CD4-positive, alpha-beta T cell (primary cell): Measurements from ENCODE around the gene PRR22. TPM values are rescaled to one million over a fixed set of nuclear protein-coding genes. Genes with fewer than 3 reads are reported as not detected.

ENCODE experiments used
- ATAC-seq: fragments of 200-7000 bp; cut with Tn5 transposase; one replicate; pipeline ENCODE4 v1.10.0; 2022; ENCODE audit warnings: mild to moderate bottlenecking; ENCODE audit not compliant: poor library complexity
- CTCF ChIA-PET: fragments of 350-600 bp; sonication (Branson Sonifier 250); formaldehyde crosslinking; loops from one replicate; lab custom pipeline; 2021; ENCODE audit warnings: antibody characterized with exemption, inconsistent platforms; lab: Charles Lee
- POLR2A ChIA-PET: fragments of 350-600 bp; sonication (Branson Sonifier 250); formaldehyde crosslinking; loops from one replicate; lab custom pipeline; 2021; ENCODE audit warnings: antibody characterized with exemption, inconsistent platforms; lab: Charles Lee
- DNase-seq, 14 experiments: peaks; one replicate each; pipeline ENCODE4 v3.0.0-alpha.2; 2013 to 2020; ENCODE audit warnings: mixed read lengths in 2 of 14
- H3K27ac ChIP-seq, 2 donors: one replicate each; pipeline versions ENCODE4 v1.5.1 to v1.7.0; 2013; ENCODE audit warnings: low read length in 2 of 2, low read depth in 1 of 2, mild to moderate bottlenecking in 1 of 2
- H3K27me3 ChIP-seq, 2 experiments: 1 replicate in 1 of 2; 2 replicates in 1 of 2; pipeline versions ENCODE4 v1.6.1 to v1.7.0; 2013; ENCODE audit warnings: low read length in 2 of 2, control low read depth in 1 of 2, mild to moderate bottlenecking in 1 of 2, moderate library complexity in 1 of 2; ENCODE audit not compliant: insufficient read depth in 2 of 2, control insufficient read depth in 1 of 2
- H3K36me3 ChIP-seq: one replicate; pipeline ENCODE4 v1.6.1; 2013; ENCODE audit warnings: low read length, control low read depth; ENCODE audit not compliant: insufficient read depth
- H3K4me1 ChIP-seq: one replicate; pipeline ENCODE4 v1.6.1; 2013; ENCODE audit warnings: low read length, control low read depth; ENCODE audit not compliant: insufficient read depth
- H3K4me3 ChIP-seq: one replicate; pipeline ENCODE4 v1.5.1; 2013; ENCODE audit warnings: mild to moderate bottlenecking, low read length, moderate library complexity
- H3K9me3 ChIP-seq, 2 experiments: 1 replicate in 1 of 2; 2 replicates in 1 of 2; pipeline versions ENCODE4 v1.6.1 to v1.7.0; 2013; ENCODE audit warnings: low read length in 2 of 2, mild to moderate bottlenecking in 2 of 2, control low read depth in 1 of 2, moderate library complexity in 1 of 2; ENCODE audit not compliant: control insufficient read depth in 1 of 2, insufficient read depth in 1 of 2
- H3K27ac Mint-ChIP-seq: one replicate; pipeline ENCODE4 v1.8.0; 2020; ENCODE audit warnings: mixed read lengths
- H3K27me3 Mint-ChIP-seq: one replicate; pipeline ENCODE4 v1.8.0; 2021; ENCODE audit warnings: mixed read lengths
- H3K36me3 Mint-ChIP-seq: one replicate; pipeline ENCODE4 v1.8.0; 2021; ENCODE audit warnings: low read depth, mixed read lengths
- H3K4me1 Mint-ChIP-seq: one replicate; pipeline ENCODE4 v1.8.0; 2021; ENCODE audit warnings: low read depth, mixed read lengths
- H3K4me3 Mint-ChIP-seq: one replicate; pipeline ENCODE4 v1.8.0; 2020; ENCODE audit warnings: mild to moderate bottlenecking, mixed read lengths
- H3K9me3 Mint-ChIP-seq: one replicate; pipeline ENCODE4 v1.8.0; 2020; ENCODE audit warnings: mixed read lengths
- intact Hi-C, 2 experiments: fragments of 100-400 bp; cut with DNase I in 1 of 2; cut with micrococcal nuclease in 1 of 2; formaldehyde crosslinking; loops; one replicate each; pipeline versions ENCODE4 v1.15.1 to v1.9.0; 2023 to 2025; cut with DNase I, micrococcal nuclease
- total RNA-seq, 174 experiments: library from RNA in 2 of 174; stranded (reverse) in 2 of 174; gene quantifications; one replicate each; pipeline ENCODE4 v1.2.3 and lab custom pipeline; 2021 to 2026
- TF ChIP-seq, protein P1 (sequence below): fragments of 200-600 bp; IDR thresholded peaks from one replicate; pipeline ENCODE4 v1.8.0; 2022; ENCODE audit warnings: antibody characterized with exemption, mild to moderate bottlenecking

The PRR22 gene
- total RNA-seq, 2 experiments from 2014 or later = 3.1 to 4.9 TPM

DNA sequence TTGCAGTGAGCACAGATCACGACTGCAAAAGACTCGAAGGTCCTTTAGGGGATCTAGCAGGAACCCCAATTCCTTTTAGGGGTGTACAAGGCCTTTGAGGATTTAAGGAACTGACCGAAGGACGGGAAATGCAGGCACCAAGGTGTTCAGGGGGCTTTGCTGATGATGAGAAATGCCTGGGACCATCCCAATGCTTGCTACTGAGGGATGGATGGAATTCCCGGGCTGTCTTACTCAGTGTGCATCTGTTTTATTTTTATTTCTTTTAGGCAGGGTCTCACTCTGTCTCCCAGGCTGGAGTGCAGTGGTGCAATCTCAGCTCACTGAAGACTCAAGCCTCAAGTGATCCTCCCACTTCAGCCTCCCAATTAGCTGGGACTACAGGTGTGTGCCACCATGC is 11.3 kb downstream of the PRR22 start:
- H3K4me3 ChIP-seq = no peak overlapping the region
- CTCF ChIA-PET = no interaction called here
- no peaks in the 10 kb centered on the region for H3K9me3 ChIP-seq
- H3K4me1 ChIP-seq = no peaks in the 10 kb centered on the region
- no peak for DNase-seq
- ATAC-seq = no peak
- intact Hi-C loops = loop anchor here in 1 of 2 experiments (10.0 kb wide), 1 partner anchor 252 kb away; no protein-coding TSS in a partner anchor
- H3K27me3 Mint-ChIP-seq = no peaks in the 10 kb centered on the region
- peaks cover 3% of the 10 kb centered on the region in 2 experiments for H3K27me3 ChIP-seq
- POLR2A ChIA-PET = no interaction called here
- no peak overlapping the region for H3K27ac Mint-ChIP-seq
- H3K4me3 Mint-ChIP-seq = no peak overlapping the region
- TF ChIP-seq, protein P1, sequence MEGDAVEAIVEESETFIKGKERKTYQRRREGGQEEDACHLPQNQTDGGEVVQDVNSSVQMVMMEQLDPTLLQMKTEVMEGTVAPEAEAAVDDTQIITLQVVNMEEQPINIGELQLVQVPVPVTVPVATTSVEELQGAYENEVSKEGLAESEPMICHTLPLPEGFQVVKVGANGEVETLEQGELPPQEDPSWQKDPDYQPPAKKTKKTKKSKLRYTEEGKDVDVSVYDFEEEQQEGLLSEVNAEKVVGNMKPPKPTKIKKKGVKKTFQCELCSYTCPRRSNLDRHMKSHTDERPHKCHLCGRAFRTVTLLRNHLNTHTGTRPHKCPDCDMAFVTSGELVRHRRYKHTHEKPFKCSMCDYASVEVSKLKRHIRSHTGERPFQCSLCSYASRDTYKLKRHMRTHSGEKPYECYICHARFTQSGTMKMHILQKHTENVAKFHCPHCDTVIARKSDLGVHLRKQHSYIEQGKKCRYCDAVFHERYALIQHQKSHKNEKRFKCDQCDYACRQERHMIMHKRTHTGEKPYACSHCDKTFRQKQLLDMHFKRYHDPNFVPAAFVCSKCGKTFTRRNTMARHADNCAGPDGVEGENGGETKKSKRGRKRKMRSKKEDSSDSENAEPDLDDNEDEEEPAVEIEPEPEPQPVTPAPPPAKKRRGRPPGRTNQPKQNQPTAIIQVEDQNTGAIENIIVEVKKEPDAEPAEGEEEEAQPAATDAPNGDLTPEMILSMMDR = no peak
- H3K36me3 ChIP-seq = no peaks in the 10 kb centered on the region
- no peaks in the 10 kb centered on the region for H3K9me3 Mint-ChIP-seq
- no peak overlapping the region for H3K27ac ChIP-seq
- no peaks in the 10 kb centered on the region for H3K36me3 Mint-ChIP-seq
- H3K4me1 Mint-ChIP-seq = no peaks in the 10 kb centered on the region

DNA sequence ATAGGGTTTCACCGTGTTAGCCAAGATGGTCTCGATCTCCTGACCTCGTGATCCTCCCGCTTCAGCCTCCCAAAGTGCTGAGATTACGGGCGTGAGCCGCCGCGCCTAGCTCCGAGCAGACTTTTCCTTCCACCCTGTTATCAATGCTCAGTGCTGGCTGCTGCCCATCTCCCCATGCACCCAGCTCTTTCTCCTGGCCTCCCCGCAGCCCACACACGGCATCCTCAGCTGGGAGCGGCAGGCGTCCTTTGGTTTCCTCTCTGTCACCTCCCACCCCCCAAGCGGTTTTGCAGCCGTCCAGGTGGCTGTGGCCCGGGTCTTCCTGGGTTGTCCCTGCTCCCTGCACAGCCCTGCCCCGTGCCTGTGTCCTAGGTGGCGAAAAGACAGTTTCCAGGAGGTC is 12.1 kb downstream of the PRR22 start:
- TF ChIP-seq, protein P1 = no peak
- no peak for ATAC-seq
- Histone ChIP-seq H3K27ac (no peak overlapping the region), H3K36me3 (no peaks in the 10 kb centered on the region), H3K9me3 (no peaks in the 10 kb centered on the region), H3K4me1 (no peaks in the 10 kb centered on the region), H3K4me3 (no peak overlapping the region), H3K27me3 (peaks cover 3% of the 10 kb centered on the region in 2 experiments)
- DNase-seq = no peak
- no peaks in the 10 kb centered on the region for H3K27me3 Mint-ChIP-seq
- H3K9me3 Mint-ChIP-seq = no peaks in the 10 kb centered on the region
- ChIA-PET POLR2A (no interaction called here), CTCF (no interaction called here)
- no peak overlapping the region for H3K4me3 Mint-ChIP-seq
- no peaks in the 10 kb centered on the region for H3K4me1 Mint-ChIP-seq
- no peak overlapping the region for H3K27ac Mint-ChIP-seq
- intact Hi-C loops = loop anchor here in 1 of 2 experiments (10.0 kb wide), 1 partner anchor 252 kb away; no protein-coding TSS in a partner anchor
- H3K36me3 Mint-ChIP-seq = no peaks in the 10 kb centered on the region

DNA sequence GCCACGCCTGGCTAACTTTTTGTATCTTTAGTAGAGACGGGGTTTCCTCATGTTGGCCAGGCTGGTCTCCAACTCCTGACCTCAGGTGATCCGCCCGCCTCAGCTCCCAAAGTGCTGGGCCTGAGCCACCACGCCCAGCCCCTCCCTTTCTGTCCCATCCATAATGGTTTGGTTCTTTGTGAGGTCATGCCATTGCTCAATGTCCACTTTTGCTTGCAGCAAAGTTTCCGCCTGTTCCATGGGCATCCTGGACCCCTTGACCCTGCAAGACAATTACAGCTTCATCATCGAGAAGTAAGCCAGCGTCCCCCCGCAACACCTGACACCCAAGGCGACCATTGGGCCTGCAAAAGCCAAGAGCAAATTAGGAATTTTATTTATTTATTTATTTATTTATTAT is 16.6 kb downstream of the PRR22 start:
- intact Hi-C loops = no loop called here
- TF ChIP-seq, protein P1 = no peak
- no peaks in the 10 kb centered on the region for H3K27me3 Mint-ChIP-seq

More for the DNA sequence above, 16.6 kb downstream of the PRR22 start:
- Histone ChIP-seq H3K9me3 (no peaks in the 10 kb centered on the region), H3K27me3 (no peaks in the 10 kb centered on the region), H3K36me3 (no peaks in the 10 kb centered on the region), H3K4me1 (no peaks in the 10 kb centered on the region), H3K4me3 (no peak overlapping the region), H3K27ac (no peak overlapping the region)
- H3K4me3 Mint-ChIP-seq = no peak overlapping the region
- H3K4me1 Mint-ChIP-seq = no peaks in the 10 kb centered on the region
- no peak overlapping the region for H3K27ac Mint-ChIP-seq
- H3K36me3 Mint-ChIP-seq = no peaks in the 10 kb centered on the region
- ATAC-seq (no peak), DNase-seq (no peak)
- CTCF ChIA-PET = no interaction called here
- POLR2A ChIA-PET = no interaction called here
- no peaks in the 10 kb centered on the region for H3K9me3 Mint-ChIP-seq
